ENCODE measurements around the gene SLC39A11.

The SLC39A11 gene

GRCh38 chr17:72667096-72668063, 425.1 kb downstream of the SLC39A11 start:
- no peak for DNase-seq

DNA sequence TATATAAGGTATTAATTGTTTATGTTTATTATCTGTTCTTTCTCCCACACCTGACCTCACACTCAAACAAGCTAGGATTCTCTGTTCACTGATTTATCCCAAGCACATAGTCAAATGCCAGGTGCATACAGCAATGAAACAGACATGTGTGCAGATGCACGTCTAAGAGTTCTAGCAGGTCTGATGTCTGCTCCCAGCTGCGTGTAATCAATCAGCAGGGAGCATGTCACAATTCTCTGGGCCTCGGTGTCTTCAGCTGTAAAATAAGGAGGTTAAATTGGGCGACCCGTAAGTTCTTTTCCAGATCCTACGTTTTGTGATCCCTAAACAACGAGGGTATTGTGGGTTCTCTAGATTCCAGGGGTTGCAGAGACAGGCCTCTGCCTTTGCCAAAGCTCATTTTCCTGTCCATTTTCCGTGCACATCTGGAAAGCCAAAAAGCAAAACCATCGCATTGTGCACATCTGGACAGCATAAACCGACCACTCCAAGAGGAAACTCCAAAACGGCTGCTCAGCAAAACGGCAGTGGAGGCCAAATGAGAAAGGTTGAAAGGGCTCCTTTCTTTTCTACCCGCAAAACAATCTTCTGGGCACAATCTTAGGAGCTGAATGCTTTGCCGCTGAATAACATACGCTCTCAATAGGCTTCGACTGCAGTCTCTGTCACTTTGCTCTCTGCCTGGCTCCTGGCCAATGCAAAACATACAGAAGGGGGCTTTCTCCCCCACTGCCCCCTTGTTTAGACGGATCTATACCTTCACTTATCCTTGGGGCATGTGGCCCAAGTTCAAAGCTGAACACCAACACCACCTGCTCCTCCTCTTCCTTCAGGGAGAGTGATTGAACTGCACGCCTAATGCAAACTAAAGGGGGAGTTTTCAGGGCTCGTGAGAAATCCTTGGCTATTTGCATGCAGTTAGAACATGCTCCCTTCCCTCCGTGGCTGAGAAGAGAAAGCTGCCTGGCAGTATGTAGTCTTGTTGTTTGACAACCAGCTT, 426.3 kb downstream of the SLC39A11 start:
- DNase-seq: no peak

GRCh38 chr17:72662827-72663190, 429.7 kb downstream of the SLC39A11 start:
- no peak for DNase-seq

DNA sequence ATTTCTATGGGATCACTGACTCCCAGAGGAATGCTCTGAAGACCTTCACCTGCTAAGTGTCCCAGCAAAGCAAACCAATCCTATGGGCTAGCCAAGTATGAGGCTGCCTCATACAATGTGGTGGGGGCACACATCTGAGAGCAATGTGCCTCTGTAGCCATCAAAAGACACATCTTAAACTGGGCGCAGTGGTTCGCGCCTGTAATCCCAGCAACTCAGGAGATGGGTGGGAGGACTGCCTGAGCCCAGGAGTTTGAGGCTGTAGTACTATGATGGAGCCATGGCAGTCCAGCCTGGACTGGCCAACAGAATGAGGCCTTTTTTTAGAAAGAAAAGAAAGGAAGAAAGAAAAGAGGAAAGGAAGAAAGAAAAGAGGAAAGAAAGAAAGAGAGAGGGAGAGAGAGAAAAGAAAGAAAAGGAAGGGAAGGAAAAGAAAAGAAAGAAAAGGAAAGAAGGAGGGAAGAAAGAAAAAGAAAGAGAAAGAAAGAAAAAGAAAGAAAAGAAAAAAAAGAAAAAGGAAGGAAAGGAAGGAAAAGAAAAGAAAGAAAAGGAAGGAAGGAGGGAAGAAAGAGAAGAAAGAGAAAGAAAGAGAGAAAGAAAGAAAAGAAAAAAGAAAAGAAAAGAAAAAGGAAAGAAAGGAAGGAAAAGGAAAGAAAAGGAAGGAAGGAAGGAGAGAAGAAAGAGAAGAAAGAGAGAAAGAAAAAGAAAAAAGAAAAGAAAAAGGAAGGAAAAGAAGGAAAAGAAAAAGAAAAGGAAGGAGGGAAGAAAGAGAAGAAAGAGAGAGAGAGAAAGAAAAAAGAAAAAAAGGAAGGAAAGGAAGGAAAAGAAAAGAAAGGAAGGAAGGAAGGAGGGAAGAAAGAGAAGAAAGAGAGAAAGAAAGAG, 430.3 kb downstream of the SLC39A11 start:
- DNase-seq: no peak

- no peak for DNase-seq
Observed at GRCh38 chr17:72661116-72661944, 431.2 kb downstream of the SLC39A11 start.

- no peak for DNase-seq
Observed at GRCh38 chr17:72660274-72661115, 432.0 kb downstream of the SLC39A11 start.

DNA sequence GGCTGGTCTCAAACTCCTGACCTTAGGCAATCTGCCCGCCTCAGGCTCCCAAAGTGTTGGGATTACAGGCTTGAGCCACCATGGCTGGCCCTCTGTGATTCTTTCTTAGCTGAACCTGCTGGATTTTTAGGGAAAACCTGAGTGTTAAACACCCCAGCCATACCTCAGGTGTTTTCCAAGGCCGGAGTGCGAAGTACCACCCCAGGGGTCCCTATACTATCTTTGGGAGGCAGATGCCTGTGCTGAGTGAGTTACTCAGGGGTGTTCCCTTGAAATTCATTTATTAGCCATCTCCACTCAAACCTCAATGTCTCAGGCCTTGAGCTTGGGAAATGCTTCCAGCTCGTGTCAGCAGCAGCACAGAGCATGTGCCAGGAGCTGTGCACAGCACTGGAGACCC, 432.7 kb downstream of the SLC39A11 start:
- DNase-seq: no peak

DNA sequence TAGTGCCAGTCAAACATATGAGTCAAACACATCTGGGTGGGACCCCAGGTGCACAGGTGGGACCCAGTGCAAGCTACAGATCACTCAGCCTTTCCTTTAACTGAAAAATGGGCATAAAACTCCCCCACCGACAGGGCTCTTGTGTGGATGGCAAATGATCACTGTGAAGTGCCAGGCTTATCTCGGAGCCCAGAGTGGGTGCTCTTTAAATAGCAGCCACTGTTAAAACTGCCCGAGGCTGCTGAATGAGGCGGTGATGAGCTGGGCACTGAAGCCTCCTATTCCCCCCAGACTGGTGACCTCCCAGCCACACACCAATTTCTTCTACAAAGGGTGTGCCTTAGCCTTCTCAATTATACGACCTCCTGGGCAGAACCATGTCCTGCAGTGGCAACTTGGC, 433.8 kb downstream of the SLC39A11 start:
- no peak for DNase-seq

- no peak for DNase-seq
Observed at GRCh38 chr17:72657467-72658317, 434.8 kb downstream of the SLC39A11 start.

DNA sequence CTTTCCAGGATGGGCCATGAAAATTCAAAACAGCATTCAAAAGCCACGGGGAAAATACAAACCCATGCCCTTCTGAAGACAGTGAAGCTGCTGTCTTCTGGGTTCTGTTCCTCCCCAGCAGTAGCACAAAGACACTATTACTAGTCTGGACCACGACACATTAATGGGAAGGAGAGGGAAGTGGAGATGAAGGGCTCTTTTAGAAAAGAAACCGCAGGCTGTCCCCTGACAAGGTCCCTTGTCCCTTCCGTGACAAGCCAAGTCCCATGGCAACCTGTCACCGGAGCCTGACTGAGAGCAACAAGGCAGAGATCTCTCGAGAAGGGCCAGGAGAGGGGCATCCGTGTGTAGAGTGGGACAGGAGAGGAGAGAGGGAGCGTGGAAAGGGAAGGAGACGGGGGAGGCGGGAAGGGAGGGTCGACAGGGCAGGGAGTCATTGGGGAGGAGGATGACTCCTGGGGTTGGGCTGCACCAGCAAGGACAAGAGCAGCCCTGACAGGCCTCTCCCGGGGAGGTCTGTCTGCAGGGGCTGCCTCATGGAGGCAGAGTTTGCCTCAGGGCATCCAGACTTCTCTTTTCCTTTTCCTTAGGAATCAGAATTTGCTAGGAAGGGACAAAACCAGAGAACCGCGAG, 436.2 kb downstream of the SLC39A11 start:
- no peak for DNase-seq

DNA sequence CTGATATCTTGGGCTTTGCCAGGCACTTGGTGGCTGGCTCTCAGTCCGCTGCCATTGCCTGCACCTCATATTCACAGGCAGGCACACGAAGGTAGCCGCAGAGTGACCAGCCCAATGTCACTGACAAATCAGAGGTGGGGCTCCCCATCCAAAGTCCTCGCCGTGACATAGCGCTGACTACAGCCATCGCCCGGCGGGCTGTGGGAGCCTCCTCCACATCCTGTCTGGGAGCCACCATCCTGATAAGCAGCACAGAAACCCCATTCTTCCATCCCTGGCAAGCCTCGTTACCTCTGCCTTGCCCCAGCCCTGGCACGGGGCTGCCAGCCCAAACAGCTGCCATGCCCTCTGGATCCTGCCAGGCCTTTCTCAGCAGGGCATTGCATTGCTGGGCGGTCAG, 437.8 kb downstream of the SLC39A11 start:
- DNase-seq: no peak

GRCh38 chr17:72651988-72652387, 440.5 kb downstream of the SLC39A11 start:
- DNase-seq: no peak

- no peak for DNase-seq
Observed at GRCh38 chr17:72648702-72649101, 443.8 kb downstream of the SLC39A11 start.

- no peak for DNase-seq
Observed at GRCh38 chr17:72646176-72646575, 446.3 kb downstream of the SLC39A11 start.

- no peak for DNase-seq
Observed at GRCh38 chr17:72644492-72644891, 448.0 kb downstream of the SLC39A11 start.

DNA sequence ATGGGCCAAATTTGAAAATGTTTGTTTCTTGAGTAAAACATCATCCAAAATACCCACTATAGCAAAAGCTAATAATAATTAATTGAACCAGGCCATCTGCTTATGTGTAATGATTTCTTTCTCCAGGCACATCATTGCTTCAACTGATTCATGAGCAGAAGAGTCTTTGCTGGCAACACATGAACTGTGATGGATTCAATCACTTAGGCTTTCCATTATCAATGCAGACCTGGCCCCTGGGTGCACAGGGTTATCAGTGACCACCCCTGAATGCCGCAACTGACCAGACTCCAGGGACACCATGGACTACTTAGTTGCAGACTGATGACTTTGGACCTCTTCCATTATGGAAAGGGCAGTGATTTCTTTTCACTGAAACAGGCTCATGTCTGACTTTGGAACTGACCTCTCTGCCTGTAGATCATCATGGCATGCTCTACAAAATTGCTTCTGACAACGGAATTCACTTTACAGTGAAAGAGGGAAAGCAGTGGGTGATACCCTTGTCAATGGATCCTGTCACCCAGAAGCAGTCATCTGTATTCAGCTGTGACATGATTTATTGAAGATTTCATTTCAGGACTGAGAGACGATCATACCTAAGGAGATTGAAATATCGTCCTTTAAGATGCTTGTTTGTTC, 448.8 kb downstream of the SLC39A11 start:
- no peak for DNase-seq

GRCh38 chr17:72642720-72643119, 449.8 kb downstream of the SLC39A11 start:
- DNase-seq: no peak

DNA sequence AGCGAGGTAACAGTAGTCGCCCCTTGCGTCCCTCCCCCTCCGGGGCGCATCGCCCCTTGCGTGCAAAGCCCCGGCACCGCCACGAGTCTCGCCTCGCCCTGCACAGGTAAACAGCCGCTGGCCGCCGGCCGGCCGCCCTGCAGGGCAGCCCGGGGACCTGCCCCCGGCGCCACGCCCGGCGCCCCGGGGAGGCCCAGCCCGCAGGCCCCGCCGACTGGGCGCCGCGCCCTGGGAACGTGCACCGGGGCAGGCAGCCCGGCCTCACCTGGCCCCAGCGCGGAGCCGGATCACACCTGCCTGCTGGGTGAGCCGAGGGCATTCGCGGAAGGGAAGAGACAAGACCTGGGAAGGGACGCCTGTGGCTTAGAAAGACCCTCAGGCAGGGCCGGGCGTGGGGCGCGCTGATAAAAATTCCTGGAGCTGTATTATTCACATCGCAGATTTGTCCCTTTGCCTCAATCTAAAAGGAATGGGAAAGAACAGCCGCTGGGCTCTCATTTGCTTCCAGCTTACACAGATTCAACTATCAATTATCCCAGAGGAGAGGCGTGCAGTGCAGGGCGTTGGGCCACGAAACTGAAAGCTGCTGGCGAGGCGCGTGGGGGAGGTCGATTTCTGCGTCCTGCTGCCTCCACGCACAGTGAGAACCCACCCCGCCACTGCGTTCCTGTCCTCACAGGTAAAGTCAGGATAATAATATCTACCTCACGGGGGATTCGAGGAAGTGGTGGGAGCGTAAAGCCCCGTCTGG, 451.9 kb downstream of the SLC39A11 start:
- no peak for DNase-seq
